HEK293T (cell line): ENCODE measurements around the gene CYB5A.

Experiments
- CTBP1 ChIP-seq: fragments of 450-650 bp; IDR thresholded peaks from 2 replicates; pipeline ENCODE4 v1.6.1; 2016; ENCODE audit warnings: borderline replicate concordance
- ELF4 ChIP-seq: fragments of 450-650 bp; IDR thresholded peaks from 2 replicates; pipeline ENCODE4 v1.6.1; 2017; ENCODE audit warnings: antibody characterized with exemption
- FOXA1 ChIP-seq: fragments of 450-650 bp; IDR thresholded peaks from 2 replicates; pipeline ENCODE4 v1.6.1; 2016; ENCODE audit warnings: mild to moderate bottlenecking
- FOXK2 ChIP-seq: fragments of 450-650 bp; IDR thresholded peaks from 2 replicates; pipeline ENCODE4 v1.6.1; 2016; ENCODE audit warnings: mild to moderate bottlenecking
- FOXM1 ChIP-seq: fragments of 450-650 bp; IDR thresholded peaks from 2 replicates; pipeline ENCODE4 v1.6.1; 2017; ENCODE audit warnings: mild to moderate bottlenecking, borderline replicate concordance
- HDGF ChIP-seq: fragments of 450-650 bp; IDR thresholded peaks from 2 replicates; pipeline ENCODE4 v1.6.1; 2017; ENCODE audit warnings: antibody characterized with exemption, borderline replicate concordance
- L3MBTL2 ChIP-seq: fragments of 450-650 bp; conservative IDR thresholded peaks from 2 replicates; pipeline ENCODE4 v1.6.1; 2016; ENCODE audit warnings: mild to moderate bottlenecking
- SP1 ChIP-seq: fragments of 450-650 bp; IDR thresholded peaks from 2 replicates; pipeline ENCODE4 v1.6.1; 2017
- SUZ12 ChIP-seq: fragments of 450-650 bp; IDR thresholded peaks from 2 replicates; pipeline ENCODE4 v1.6.1; 2016; ENCODE audit warnings: mild to moderate bottlenecking
- TARDBP ChIP-seq: fragments of 450-650 bp; IDR thresholded peaks from 2 replicates; pipeline ENCODE4 v1.6.1; 2016
- ZNF384 ChIP-seq: fragments of 450-650 bp; IDR thresholded peaks from 2 replicates; pipeline ENCODE4 v1.6.1; 2016

DNA sequence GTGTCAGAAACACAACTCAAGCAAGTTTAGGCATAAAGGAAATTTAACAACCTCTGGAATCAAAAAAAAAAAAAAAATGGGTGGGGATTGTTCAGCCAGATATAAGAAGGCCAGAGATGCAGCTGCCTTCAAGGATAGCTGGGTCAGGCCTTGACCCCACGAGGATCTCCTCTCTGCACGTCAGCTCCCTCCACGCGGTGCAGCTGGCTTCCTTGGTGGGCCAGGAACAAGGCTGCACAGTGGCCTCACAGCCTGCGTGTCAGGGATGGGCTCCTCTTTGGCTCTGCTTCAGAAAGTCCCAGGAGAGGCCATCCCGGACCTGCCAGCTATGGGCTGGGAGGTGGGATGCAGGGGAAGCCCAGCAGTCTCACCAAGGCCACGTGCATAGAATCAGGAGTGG lies 88.0 kb downstream of the CYB5A start:
- no peak for TF ChIP-seq TARDBP
- TF ChIP-seq SP1, result no peak
- TF ChIP-seq FOXK2, result no peak
- no peak for TF ChIP-seq HDGF
- no peak for TF ChIP-seq SUZ12
- no peak for TF ChIP-seq L3MBTL2
- TF ChIP-seq ELF4, result no peak
- no peak for TF ChIP-seq FOXM1
- TF ChIP-seq FOXA1, result no peak
- no peak for TF ChIP-seq CTBP1
- no peak for TF ChIP-seq ZNF384
